Neural cell (in vitro differentiated cells): Measurements from ENCODE around the gene ITPR3. TPM values are rescaled to one million over a fixed set of nuclear protein-coding genes. Genes with fewer than 3 reads are reported as not detected.

Experiments
- H2AFZ ChIP-seq: fragments of 200-600, 300-800 bp; sonication (generic), shearing (Covaris generic); 2 replicates; pipeline ENCODE4 v1.6.0; 2014; ENCODE audit warnings: low read depth, mild to moderate bottlenecking, antibody characterized with exemption, low read length, moderate library complexity
- H3F3A ChIP-seq: fragments of 200-600 bp; shearing (Covaris generic); 2 replicates; pipeline ENCODE4 v1.6.1; 2016; ENCODE audit warnings: mild to moderate bottlenecking, moderate library complexity, mixed read lengths, antibody characterized with exemption, low read length; ENCODE audit not compliant: insufficient read depth, poor library complexity, severe bottlenecking
- H3K27ac ChIP-seq: fragments of 200-600, 300-800 bp; sonication (generic), shearing (Covaris generic); 2 replicates; pipeline ENCODE4 v1.5.1; 2014; ENCODE audit warnings: mild to moderate bottlenecking, low read length, moderate library complexity
- H3K27me3 ChIP-seq: fragments of 300-800, 200-600 bp; sonication (generic), shearing (Covaris generic); 2 replicates; pipeline ENCODE4 v1.6.0; 2014; ENCODE audit warnings: mild to moderate bottlenecking, low read depth, low read length, moderate library complexity; ENCODE audit not compliant: insufficient read depth
- H3K36me3 ChIP-seq: fragments of 300-800, 200-600 bp; sonication (generic), shearing (Covaris generic); 2 replicates; pipeline ENCODE4 v1.5.1; 2014; ENCODE audit warnings: mild to moderate bottlenecking, antibody characterized with exemption, low read length, moderate library complexity; ENCODE audit not compliant: insufficient read depth
- H3K4me2 ChIP-seq: fragments of 300-800, 200-600 bp; sonication (generic), shearing (Covaris generic); 2 replicates; pipeline ENCODE4 v1.6.0; 2014; ENCODE audit warnings: mild to moderate bottlenecking, low read length
- H3K4me3 ChIP-seq: fragments of 300-800, 200-600 bp; sonication (generic), shearing (Covaris generic); 2 replicates; pipeline ENCODE4 v1.5.1; 2014; ENCODE audit warnings: mild to moderate bottlenecking, low read length, moderate library complexity
- H3K79me2 ChIP-seq: fragments of 200-600 bp; shearing (Covaris generic); replicated peaks from 2 replicates; pipeline ENCODE4 v1.6.0; 2014; ENCODE audit warnings: mild to moderate bottlenecking, low read length, moderate library complexity; ENCODE audit not compliant: insufficient read depth
- H3K9ac ChIP-seq: fragments of 300-800, 200-600 bp; sonication (generic), shearing (Covaris generic); 2 replicates; pipeline ENCODE4 v1.6.1; 2016; ENCODE audit warnings: mild to moderate bottlenecking, low read length, mixed read lengths
- H3K9me2 ChIP-seq: fragments of 200-600 bp; shearing (Covaris generic); 2 replicates; pipeline ENCODE4 v1.6.1; 2016; ENCODE audit warnings: mild to moderate bottlenecking, low read length, mixed read lengths; ENCODE audit not compliant: insufficient read depth
- H3K9me3 ChIP-seq: fragments of 200-600, 300-800 bp; sonication (generic), shearing (Covaris generic); 2 replicates; pipeline ENCODE4 v1.6.1; 2016; ENCODE audit warnings: mild to moderate bottlenecking, mixed run types, low read length, moderate library complexity, mixed read lengths
- H4K20me1 ChIP-seq: fragments of 200-600 bp; shearing (Covaris generic); 2 replicates; pipeline ENCODE4 v1.6.1; 2016; ENCODE audit warnings: mild to moderate bottlenecking, mixed run types; ENCODE audit not compliant: insufficient read depth
- CTCF ChIP-seq: fragments of 450-650 bp; IDR thresholded peaks from 2 replicates; pipeline ENCODE4 v1.5.1; 2014; ENCODE audit warnings: antibody characterized with exemption, mild to moderate bottlenecking, moderate library complexity; ENCODE audit not compliant: poor library complexity, severe bottlenecking
- EP300 ChIP-seq: fragments of 450-650 bp; conservative IDR thresholded peaks from 2 replicates; pipeline ENCODE4 v1.6.1; 2014; ENCODE audit warnings: antibody characterized with exemption, mild to moderate bottlenecking, moderate library complexity; ENCODE audit not compliant: poor library complexity, severe bottlenecking
- EZH2 ChIP-seq: fragments of 200-600, 300-800 bp; shearing (Covaris generic), sonication (generic); IDR thresholded peaks from 2 replicates; pipeline ENCODE4 v1.6.1; 2014; ENCODE audit warnings: antibody characterized with exemption, low read length, borderline replicate concordance, mild to moderate bottlenecking; ENCODE audit not compliant: insufficient read depth, poor library complexity, severe bottlenecking
- MXI1 ChIP-seq: fragments of 450-650 bp; conservative IDR thresholded peaks from 2 replicates; pipeline ENCODE4 v1.6.1; 2014; ENCODE audit warnings: antibody characterized with exemption, mild to moderate bottlenecking; ENCODE audit not compliant: poor library complexity, severe bottlenecking
- POLR2AphosphoS5 ChIP-seq: IDR thresholded peaks from 2 replicates; pipeline ENCODE4 v1.6.1; 2012
- RAD21 ChIP-seq: fragments of 450-650 bp; conservative IDR thresholded peaks from 2 replicates; pipeline ENCODE4 v1.6.1; 2014; ENCODE audit warnings: antibody characterized with exemption, mild to moderate bottlenecking, moderate library complexity
- REST ChIP-seq: IDR thresholded peaks from 2 replicates; pipeline ENCODE4 v1.6.1; 2012; ENCODE audit warnings: borderline replicate concordance
- SMC3 ChIP-seq: fragments of 450-650 bp; conservative IDR thresholded peaks from 2 replicates; pipeline ENCODE4 v1.6.1; 2014; ENCODE audit warnings: antibody characterized with exemption, mild to moderate bottlenecking, moderate library complexity; ENCODE audit not compliant: poor library complexity
- TAF1 ChIP-seq: IDR thresholded peaks from 2 replicates; pipeline ENCODE4 v1.6.1; 2012; ENCODE audit warnings: low read depth
- polyA plus RNA-seq: library from polyadenylated mRNA; depleted of rRNA; stranded (reverse); fragments of >200 nt; gene quantifications from 2 replicates; pipeline ENCODE4 v1.2.3, GENCODE V29; 2014

ITPR3 gene
- polyA plus RNA-seq, 1 donor from 2014 or later, result 0.11 TPM

- no peaks in the 10 kb centered on the region for H3K9me2 ChIP-seq
- no peaks in the 10 kb centered on the region for H3K9me3 ChIP-seq
- no peaks in the 10 kb centered on the region for H3K27me3 ChIP-seq
- H3K36me3 ChIP-seq, result no peaks in the 10 kb centered on the region
- H3K4me3 ChIP-seq, result no peak overlapping the region
- H3F3A ChIP-seq, result no peaks in the 10 kb centered on the region
- H3K27ac ChIP-seq, result no peak overlapping the region
- no peak for TF ChIP-seq REST
- TF ChIP-seq SMC3, result no peak
- TF ChIP-seq CTCF, result no peak
- TF ChIP-seq TAF1, result no peak
- no peak for TF ChIP-seq RAD21
- TF ChIP-seq EZH2, result no peak
- TF ChIP-seq POLR2AphosphoS5, result no peak
- TF ChIP-seq MXI1, result no peak
- no peak for TF ChIP-seq EP300
- no peak overlapping the region for H2AFZ ChIP-seq
- H3K4me2 ChIP-seq, result no peak overlapping the region
- H3K9ac ChIP-seq, result no peak overlapping the region
- H3K79me2 ChIP-seq, result no peaks in the 10 kb centered on the region
- no peaks in the 10 kb centered on the region for H4K20me1 ChIP-seq
Observed at GRCh38 chr6:33694401-33694931, 73.3 kb downstream of the ITPR3 start.

GRCh38 chr6:33694977-33695376, 73.9 kb downstream of the ITPR3 start:
- no peak for TF ChIP-seq TAF1
- TF ChIP-seq REST, result no peak
- no peak for TF ChIP-seq EP300
- no peak for TF ChIP-seq CTCF
- TF ChIP-seq SMC3, result no peak
- TF ChIP-seq POLR2AphosphoS5, result no peak
- TF ChIP-seq EZH2, result no peak
- TF ChIP-seq RAD21, result no peak
- no peak overlapping the region for H3K4me2 ChIP-seq
- no peak overlapping the region for H3K4me3 ChIP-seq
- H3K9me2 ChIP-seq, result no peaks in the 10 kb centered on the region
- no peaks in the 10 kb centered on the region for H3K27me3 ChIP-seq
- H4K20me1 ChIP-seq, result no peaks in the 10 kb centered on the region
- H3K36me3 ChIP-seq, result no peaks in the 10 kb centered on the region
- H3K9me3 ChIP-seq, result no peaks in the 10 kb centered on the region
- H3K9ac ChIP-seq, result no peak overlapping the region
- no peaks in the 10 kb centered on the region for H3F3A ChIP-seq
- H2AFZ ChIP-seq, result no peak overlapping the region
- H3K27ac ChIP-seq, result no peak overlapping the region
- no peaks in the 10 kb centered on the region for H3K79me2 ChIP-seq
